ENCODE results near the gene ABCC6.
"Not testable (repeated sequence)": the region's sequence is repeated elsewhere in the genome, so short reads cannot be mapped to it uniquely, and the experiment has no call there.

The ABCC6 gene

GRCh38 chr16:16158741-16159374, 64.4 kb downstream of the ABCC6 start:
- DNase-seq (ENCODE audit: low spot score), result no peak
- no peak for TF ChIP-seq CTCF (IDR thresholded peaks at IDR 0.05; ENCODE audit: extremely low read depth, missing control alignments)

GRCh38 chr16:16158082-16158658, 65.1 kb downstream of the ABCC6 start:
- no peak for DNase-seq (ENCODE audit: low spot score)

GRCh38 chr16:16157166-16157565, 66.1 kb downstream of the ABCC6 start:
- TF ChIP-seq CTCF (IDR thresholded peaks at IDR 0.05; ENCODE audit: extremely low read depth, missing control alignments), result no peak
- no peak for DNase-seq (ENCODE audit: low spot score)

More at GRCh38 chr16:16158082-16158658, 65.1 kb downstream of the ABCC6 start:
- no peak for TF ChIP-seq CTCF (IDR thresholded peaks at IDR 0.05; ENCODE audit: extremely low read depth, missing control alignments)

GRCh38 chr16:16155234-16155633, 68.1 kb downstream of the ABCC6 start:
- no peak for DNase-seq (ENCODE audit: low spot score)

GRCh38 chr16:16154281-16154951, 68.9 kb downstream of the ABCC6 start:
- no peak for DNase-seq (ENCODE audit: low spot score)
- no peak for TF ChIP-seq CTCF (IDR thresholded peaks at IDR 0.05; ENCODE audit: extremely low read depth, missing control alignments)

More at GRCh38 chr16:16155234-16155633, 68.1 kb downstream of the ABCC6 start:
- no peak for TF ChIP-seq CTCF (IDR thresholded peaks at IDR 0.05; ENCODE audit: extremely low read depth, missing control alignments)

- DNase-seq (ENCODE audit: low spot score), result not testable (repeated sequence)
Measured at GRCh38 chr16:16153000-16153399, 70.3 kb downstream of the ABCC6 start.

GRCh38 chr16:16151315-16151714, 72.0 kb downstream of the ABCC6 start:
- TF ChIP-seq CTCF (IDR thresholded peaks at IDR 0.05; ENCODE audit: extremely low read depth, missing control alignments), result no peak
- no peak for DNase-seq (ENCODE audit: low spot score)

- no peak for DNase-seq (ENCODE audit: low spot score)
- TF ChIP-seq CTCF (IDR thresholded peaks at IDR 0.05; ENCODE audit: extremely low read depth, missing control alignments), result no peak
Measured at GRCh38 chr16:16150878-16151152, 72.5 kb downstream of the ABCC6 start.

Measured in GM20000 (cell line).